DOHH2 (cell line): ENCODE results near the gene KRTDAP.

Source experiments
- EZH2phosphoT487 ChIP-seq: fragments of 200-600 bp; sonication (generic); IDR thresholded peaks from 2 replicates; pipeline ENCODE4 v1.6.1; 2017; ENCODE audit warnings: borderline replicate concordance, mild to moderate bottlenecking, antibody characterized with exemption, low read length, moderate library complexity, mixed read lengths
- TF ChIP-seq, protein P1 (sequence below): fragments of 200-600 bp; sonication (generic); IDR thresholded peaks from one replicate; pipeline ENCODE4 v1.5.1; 2014; ENCODE audit warnings: antibody characterized with exemption, mild to moderate bottlenecking, low read depth, low read length; ENCODE audit not compliant: poor library complexity, severe bottlenecking

DNA sequence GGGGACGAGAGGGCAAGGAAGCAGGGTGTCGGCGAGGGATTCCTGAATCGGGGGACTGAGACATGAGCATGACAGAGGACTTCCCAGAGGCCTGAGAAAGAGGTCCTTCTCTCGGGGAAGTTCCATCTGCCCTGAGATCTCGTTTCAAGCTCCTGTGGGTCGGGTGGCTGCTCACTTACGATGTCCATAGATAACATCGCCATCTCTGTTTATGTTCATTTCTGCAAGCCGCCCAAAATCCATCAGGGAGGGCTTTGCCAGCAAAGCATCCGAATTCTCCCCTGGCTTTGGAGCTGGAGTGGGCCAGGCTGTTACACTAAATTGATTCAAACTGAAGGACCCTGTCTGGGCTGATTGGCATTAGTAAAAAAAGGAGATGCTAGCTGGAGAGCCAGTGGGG is 17.3 kb upstream of the KRTDAP start:
- TF ChIP-seq, protein P1, sequence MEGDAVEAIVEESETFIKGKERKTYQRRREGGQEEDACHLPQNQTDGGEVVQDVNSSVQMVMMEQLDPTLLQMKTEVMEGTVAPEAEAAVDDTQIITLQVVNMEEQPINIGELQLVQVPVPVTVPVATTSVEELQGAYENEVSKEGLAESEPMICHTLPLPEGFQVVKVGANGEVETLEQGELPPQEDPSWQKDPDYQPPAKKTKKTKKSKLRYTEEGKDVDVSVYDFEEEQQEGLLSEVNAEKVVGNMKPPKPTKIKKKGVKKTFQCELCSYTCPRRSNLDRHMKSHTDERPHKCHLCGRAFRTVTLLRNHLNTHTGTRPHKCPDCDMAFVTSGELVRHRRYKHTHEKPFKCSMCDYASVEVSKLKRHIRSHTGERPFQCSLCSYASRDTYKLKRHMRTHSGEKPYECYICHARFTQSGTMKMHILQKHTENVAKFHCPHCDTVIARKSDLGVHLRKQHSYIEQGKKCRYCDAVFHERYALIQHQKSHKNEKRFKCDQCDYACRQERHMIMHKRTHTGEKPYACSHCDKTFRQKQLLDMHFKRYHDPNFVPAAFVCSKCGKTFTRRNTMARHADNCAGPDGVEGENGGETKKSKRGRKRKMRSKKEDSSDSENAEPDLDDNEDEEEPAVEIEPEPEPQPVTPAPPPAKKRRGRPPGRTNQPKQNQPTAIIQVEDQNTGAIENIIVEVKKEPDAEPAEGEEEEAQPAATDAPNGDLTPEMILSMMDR, result no peak
- no peak for TF ChIP-seq EZH2phosphoT487
